ENCODE measurements around the gene SEBOX. TPM values are rescaled to one million over a fixed set of nuclear protein-coding genes. Genes with fewer than 3 reads are reported as not detected.

Gene SEBOX
- total and polyA plus RNA-seq, 2 of the 8 experiments (the other 6 are each of a cell fraction or from before 2014, with no cell fraction given): not detected

GRCh38 chr17:28363186-28363585 is 1.8 kb downstream of the SEBOX start:
- peaks cover 0 to 4% (median 3%) of the 10 kb centered on the region in 4 experiments; a peak in 4 of 7 replicates for H3K4me1 ChIP-seq (replicated peaks in 1 of 4; ENCODE audit: control insufficient read depth in 3 of 4, insufficient read depth in 4 of 4, low read length in 3 of 4)
- H2AK5ac ChIP-seq (ENCODE audit: low read depth, low read length): no peak overlapping the region
- no peaks in the 10 kb centered on the region for H3K27me3 ChIP-seq (replicated peaks in 1 of 4; ENCODE audit: control insufficient read depth in 3 of 4, extremely low read depth in 1 of 4, insufficient read depth in 3 of 4, low read length in 3 of 4)
- POLR2A ChIA-PET (ENCODE audit: partially characterized antibody): interaction anchor here (2.1 to 10.6 kb wide), 3 partner anchors 7 to 27 kb away, joined by 9 to 103 read pairs (median 14); partner anchors contain the start of genes IFT20, SARM1, SEBOX and TNFAIP1
- no peak overlapping the region for H2BK120ac ChIP-seq (replicated peaks; ENCODE audit: low read depth, low read length)
- no peak for DNase-seq (ENCODE audit: low read depth in 1 of 2, low spot score in 2 of 2)
- no peak overlapping the region for H2BK15ac ChIP-seq (ENCODE audit: low read length)
- WGBS, 2 experiments (ENCODE audit: extremely low coverage in 1 of 2, insufficient coverage in 1 of 2, insufficient read length in 1 of 2, insufficient replicate concordance in 2 of 2, low coverage in 1 of 2, low lambda C conversion rate in 2 of 2, missing lambda C conversion rate in 1 of 2): 82% methylated on average over 5 of the region's 5 CpGs; no CpG with 5 or more reads in 1 of the 2 experiments
- no peak overlapping the region for H3K4me3 ChIP-seq (ENCODE audit: extremely low read depth in 1 of 4, insufficient read depth in 2 of 4, low read depth in 3 of 4, low read length in 4 of 4)
- no peak overlapping the region for H3K23ac ChIP-seq (ENCODE audit: insufficient read length)
- no peaks in the 10 kb centered on the region for H3K9me3 ChIP-seq (ENCODE audit: insufficient read depth in 2 of 2, low read depth in 1 of 2, low read length in 1 of 2)
- no peak overlapping the region for H2BK12ac ChIP-seq (ENCODE audit: low read depth, low read length)
- CTCF ChIA-PET (ENCODE audit: partially characterized antibody): interaction anchor here (1.5 kb wide), 1 partner anchor 17 kb away, joined by 4 read pairs; no protein-coding TSS in a partner anchor
- H3K79me1 ChIP-seq (ENCODE audit: low read depth, low read length): no peaks in the 10 kb centered on the region
- no peak overlapping the region for H3K56ac ChIP-seq (replicated peaks; ENCODE audit: insufficient read length, low read depth, low read length)
- no peak overlapping the region for H4K8ac ChIP-seq (ENCODE audit: extremely low read depth, insufficient read depth, low read length)
- peaks cover 0 to 4% of the 10 kb centered on the region in 2 experiments; a peak in 2 of 4 replicates for H3K79me2 ChIP-seq (ENCODE audit: control insufficient read depth in 1 of 2, insufficient read depth in 2 of 2, low read length in 2 of 2)
- no peak overlapping the region for H2AFZ ChIP-seq (ENCODE audit: low read length)
- H4K20me1 ChIP-seq (replicated peaks in 1 of 2; ENCODE audit: control insufficient read depth in 1 of 2, insufficient read depth in 2 of 2, low read length in 2 of 2): no peaks in the 10 kb centered on the region
- H3K36me3 ChIP-seq (ENCODE audit: control insufficient read depth in 2 of 4, insufficient read depth in 4 of 4, low read length in 3 of 4): peaks cover 7 to 24% (median 19%) of the 10 kb centered on the region in 4 experiments; a peak in 7 of 8 replicates
- no peak overlapping the region for H3K27ac ChIP-seq (ENCODE audit: low read depth, low read length)
- H3K18ac ChIP-seq (ENCODE audit: extremely low read depth, low read length): no peak overlapping the region
- H4K5ac ChIP-seq (ENCODE audit: insufficient read length, low read depth, low read length): no peak overlapping the region
- H4K91ac ChIP-seq (replicated peaks; ENCODE audit: insufficient read length, low read length): no peak overlapping the region
- TF ChIP-seq HDAC2 (IDR thresholded peaks at IDR 0.05; ENCODE audit: borderline replicate concordance in 1 of 2, low read depth in 2 of 2, low read length in 2 of 2) (no peak), ATF2 (IDR thresholded peaks at IDR 0.05; ENCODE audit: low read length) (no peak), JUN (IDR thresholded peaks at IDR 0.05; ENCODE audit: low read depth, low read length) (no peak), TAF7 (optimal IDR thresholded peaks at IDR 0.05; ENCODE audit: borderline replicate concordance, low read depth, low read length) (no peak), TBP (IDR thresholded peaks at IDR 0.05; ENCODE audit: low read depth, low read length) (no peak), EZH2 (IDR thresholded peaks at IDR 0.05; ENCODE audit: low read depth, low read length, severe bottlenecking) (no peak), E2F6 (IDR thresholded peaks at IDR 0.05) (no peak), BRCA1 (IDR thresholded peaks at IDR 0.05; ENCODE audit: low read depth, low read length) (no peak)
- no peak overlapping the region for H2BK5ac ChIP-seq (ENCODE audit: low read depth, low read length)
- H3K14ac ChIP-seq (ENCODE audit: insufficient read length): no peak overlapping the region
- 0 out of 2 replicates have a peak, but pooled peaks cover under 1% of the 10 kb centered on the region for H3K23me2 ChIP-seq (ENCODE audit: low read depth, low read length)
- no peak overlapping the region for H3K4ac ChIP-seq (replicated peaks; ENCODE audit: insufficient read length, low read depth, low read length)
- H3K4me2 ChIP-seq (ENCODE audit: insufficient read depth in 1 of 2, low read depth in 2 of 2, low read length in 2 of 2): no peak overlapping the region
- FAIRE-seq: no peak
- H2BK20ac ChIP-seq (ENCODE audit: low read length): no peak overlapping the region
- no peak overlapping the region for H3K9ac ChIP-seq (replicated peaks in 1 of 4; ENCODE audit: extremely low read depth in 1 of 4, low read depth in 3 of 4, low read length in 3 of 4)
